ENCODE data around the gene KLHL3. TPM values are rescaled to one million over a fixed set of nuclear protein-coding genes. Genes with fewer than 3 reads are reported as not detected.

Gene KLHL3
- total RNA-seq, 4 donors from 2014 or later, result 1.2 to 29.1 (median 3.4) TPM

GRCh38 chr5:137730336-137730735, 5.6 kb downstream of the KLHL3 start:
- TF ChIP-seq CTCF (IDR thresholded peaks at IDR 0.05) (no peak), EP300 (IDR thresholded peaks at IDR 0.05) (no peak), POLR2AphosphoS5 (IDR thresholded peaks at IDR 0.05) (no peak), POLR2A (IDR thresholded peaks at IDR 0.05) (no peak)
- Histone ChIP-seq H3K27me3 (no peaks in the 10 kb centered on the region), H3K27ac (no peak overlapping the region), H3K9me3 (no peaks in the 10 kb centered on the region), H3K4me1 (peaks cover 10% of the 10 kb centered on the region), H3K36me3 (no peaks in the 10 kb centered on the region), H3K4me3 (no peak overlapping the region)
- no peak for DNase-seq (ENCODE audit: low spot score in 2 of 2)

GRCh38 chr5:137728048-137728447, 7.8 kb downstream of the KLHL3 start:
- 88% methylated on average over 1 of the region's 1 CpG for WGBS
- no peaks in the 10 kb centered on the region for H3K9me3 ChIP-seq
- no peak for TF ChIP-seq POLR2A (IDR thresholded peaks at IDR 0.05)
- TF ChIP-seq CTCF (IDR thresholded peaks at IDR 0.05), result no peak
- TF ChIP-seq POLR2AphosphoS5 (IDR thresholded peaks at IDR 0.05), result no peak
- TF ChIP-seq EP300 (IDR thresholded peaks at IDR 0.05), result no peak
- no peaks in the 10 kb centered on the region for H3K27me3 ChIP-seq
- no peak overlapping the region for H3K27ac ChIP-seq
- no peaks in the 10 kb centered on the region for H3K36me3 ChIP-seq
- no peak for DNase-seq (ENCODE audit: low spot score in 2 of 2)
- H3K4me3 ChIP-seq, result no peak overlapping the region
- H3K4me1 ChIP-seq, result peaks cover 2% of the 10 kb centered on the region

GRCh38 chr5:137727623-137728022, 8.3 kb downstream of the KLHL3 start:
- WGBS, result 95% methylated on average over 2 of the region's 2 CpGs
- DNase-seq (ENCODE audit: low spot score in 2 of 2), result no peak

GRCh38 chr5:137724251-137724650, 11.6 kb downstream of the KLHL3 start:
- no peak for TF ChIP-seq EP300 (IDR thresholded peaks at IDR 0.05)
- no peak for TF ChIP-seq CTCF (IDR thresholded peaks at IDR 0.05)
- no peak for TF ChIP-seq POLR2A (IDR thresholded peaks at IDR 0.05)
- TF ChIP-seq POLR2AphosphoS5 (IDR thresholded peaks at IDR 0.05), result no peak
- no peaks in the 10 kb centered on the region for H3K36me3 ChIP-seq
- no peaks in the 10 kb centered on the region for H3K27me3 ChIP-seq
- DNase-seq (ENCODE audit: low spot score in 2 of 2), result no peak
- H3K4me1 ChIP-seq, result no peaks in the 10 kb centered on the region
- WGBS, result 92% methylated on average over 2 of the region's 2 CpGs
- no peak overlapping the region for H3K4me3 ChIP-seq
- H3K9me3 ChIP-seq, result no peaks in the 10 kb centered on the region
- H3K27ac ChIP-seq, result no peak overlapping the region

More at GRCh38 chr5:137727623-137728022, 8.3 kb downstream of the KLHL3 start:
- no peak overlapping the region for H3K4me3 ChIP-seq
- H3K27ac ChIP-seq, result no peak overlapping the region
- no peaks in the 10 kb centered on the region for H3K27me3 ChIP-seq
- H3K36me3 ChIP-seq, result no peaks in the 10 kb centered on the region
- peaks cover 2% of the 10 kb centered on the region for H3K4me1 ChIP-seq
- H3K9me3 ChIP-seq, result no peaks in the 10 kb centered on the region
- no peak for TF ChIP-seq EP300 (IDR thresholded peaks at IDR 0.05)
- no peak for TF ChIP-seq POLR2AphosphoS5 (IDR thresholded peaks at IDR 0.05)
- TF ChIP-seq POLR2A (IDR thresholded peaks at IDR 0.05), result no peak
- TF ChIP-seq CTCF (IDR thresholded peaks at IDR 0.05), result no peak

GRCh38 chr5:137718611-137719010, 17.3 kb downstream of the KLHL3 start:
- no peaks in the 10 kb centered on the region for H3K9me3 ChIP-seq
- H3K36me3 ChIP-seq, result no peaks in the 10 kb centered on the region
- TF ChIP-seq EP300 (IDR thresholded peaks at IDR 0.05), result no peak
- TF ChIP-seq CTCF (IDR thresholded peaks at IDR 0.05), result no peak
- TF ChIP-seq POLR2AphosphoS5 (IDR thresholded peaks at IDR 0.05), result no peak
- no peak for TF ChIP-seq POLR2A (IDR thresholded peaks at IDR 0.05)
- DNase-seq (ENCODE audit: low spot score in 2 of 2), result no peak
- no peak overlapping the region for H3K27ac ChIP-seq
- H3K4me1 ChIP-seq, result no peaks in the 10 kb centered on the region
- no peak overlapping the region for H3K4me3 ChIP-seq
- no peaks in the 10 kb centered on the region for H3K27me3 ChIP-seq

Data from suprapubic skin (tissue), 4 donors.